Fibroblast of the aortic adventitia (primary cell): ENCODE results near the gene PRR36. TPM values are rescaled to one million over a fixed set of nuclear protein-coding genes. Genes with fewer than 3 reads are reported as not detected.

Source experiments
- DNase-seq: peaks from one replicate; pipeline ENCODE4 v3.0.0-alpha.2; 2010; ENCODE audit warnings: low read depth
- H3K4me3 ChIP-seq: 2 replicates; pipeline ENCODE4 v1.5.1; 2011; ENCODE audit warnings: low read depth, mild to moderate bottlenecking, control low read depth, low read length, moderate library complexity
- CTCF ChIP-seq: IDR thresholded peaks from 2 replicates; pipeline ENCODE4 v1.5.1; 2011; ENCODE audit warnings: mild to moderate bottlenecking, low read length, control low read depth, inconsistent platforms; ENCODE audit not compliant: insufficient read depth
- total RNA-seq: library from RNA; depleted of rRNA; stranded (reverse); fragments of >200 nt; gene quantifications from 2 replicates; pipeline ENCODE4 v1.2.3, GENCODE V29; 2012; ENCODE audit warnings: low replicate concordance

The PRR36 gene
- total RNA-seq, 1 donor: 0.09 TPM

- no peak overlapping the region for H3K4me3 ChIP-seq
- no peak for TF ChIP-seq CTCF
- DNase-seq: no peak
Observed at GRCh38 chr19:7851623-7852500, 22.3 kb downstream of the PRR36 start.

- no peak for TF ChIP-seq CTCF
- DNase-seq: no peak
- H3K4me3 ChIP-seq: no peak overlapping the region
Observed at GRCh38 chr19:7850945-7851622, 23.1 kb downstream of the PRR36 start.

- H3K4me3 ChIP-seq: no peak overlapping the region
- DNase-seq: no peak
- no peak for TF ChIP-seq CTCF
Observed at GRCh38 chr19:7850000-7850813, 24.0 kb downstream of the PRR36 start.

- no peak for TF ChIP-seq CTCF
- no peak for DNase-seq
- H3K4me3 ChIP-seq: no peak overlapping the region
Observed at GRCh38 chr19:7849631-7849999, 24.6 kb downstream of the PRR36 start.

- H3K4me3 ChIP-seq: no peak overlapping the region
- no peak for DNase-seq
- no peak for TF ChIP-seq CTCF
Observed at GRCh38 chr19:7848779-7849457, 25.3 kb downstream of the PRR36 start.

- H3K4me3 ChIP-seq: no peak overlapping the region
- no peak for DNase-seq
- no peak for TF ChIP-seq CTCF
Observed at GRCh38 chr19:7847664-7848063, 26.5 kb downstream of the PRR36 start.
